Measurements from ENCODE around the gene FRMD4A.

GRCh38 chr10:13630231-13630630, 700.5 kb downstream of the FRMD4A start:
- TF ChIP-seq MAFK (IDR thresholded peaks at IDR 0.05; ENCODE audit: low read depth, low read length), result no peak
- TF ChIP-seq CTCF (conservative IDR thresholded peaks at IDR 0.05; ENCODE audit: low read depth, low read length), result no peak
- no peak for TF ChIP-seq RCOR1 (IDR thresholded peaks at IDR 0.05; ENCODE audit: insufficient replicate concordance, low read length)
- no peak for TF ChIP-seq MXI1 (IDR thresholded peaks at IDR 0.05; ENCODE audit: borderline replicate concordance, low read depth, low read length)
- TF ChIP-seq RFX5 (IDR thresholded peaks at IDR 0.05; ENCODE audit: low read depth, low read length), result no peak
- no peak for TF ChIP-seq POLR2A (IDR thresholded peaks at IDR 0.05; ENCODE audit: low read depth, low read length)
- TF ChIP-seq CHD1 (IDR thresholded peaks at IDR 0.05; ENCODE audit: low read depth, low read length), result no peak
- TF ChIP-seq RAD21 (IDR thresholded peaks at IDR 0.05; ENCODE audit: low read length), result no peak

Data from IMR-90 (cell line).